ENCODE data around the gene PRKCA. TPM values are rescaled to one million over a fixed set of nuclear protein-coding genes. Genes with fewer than 3 reads are reported as not detected.

PRKCA gene
- total and polyA plus RNA-seq, 9 donors: 9.1 to 67.6 (median 37.2) TPM

DNA sequence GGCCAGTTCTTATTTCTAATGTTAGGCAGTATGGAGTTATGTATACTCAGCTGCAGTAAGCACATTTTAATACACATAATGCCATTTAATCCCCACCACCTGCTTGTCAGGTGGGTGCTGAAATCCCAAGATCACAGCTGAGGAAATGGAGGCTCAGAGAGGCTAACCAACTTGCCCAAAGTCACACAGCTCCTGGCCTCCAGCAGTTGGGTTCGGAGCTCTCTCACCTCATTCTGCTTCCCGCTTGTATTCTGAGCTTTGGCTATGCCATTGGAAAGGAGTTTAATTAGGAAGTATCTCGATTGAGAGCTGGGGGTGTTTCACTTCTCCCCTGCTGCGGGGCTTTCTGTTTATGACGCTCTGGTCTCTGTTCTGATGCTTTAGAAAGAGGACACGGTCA is 459.9 kb downstream of the PRKCA start:
- intact Hi-C loops (cut with DNase I): no loop called here
- no peak for TF ChIP-seq POLR2A (IDR thresholded peaks at IDR 0.05)
- no peak for TF ChIP-seq CTCF (IDR thresholded peaks at IDR 0.05)
- TF ChIP-seq EP300 (IDR thresholded peaks at IDR 0.05): no peak
- H3K4me3 ChIP-seq: no peak overlapping the region
- H3K27me3 ChIP-seq: no peaks in the 10 kb centered on the region
- no peak for DNase-seq
- H3K4me1 ChIP-seq (ENCODE audit: insufficient read depth): no peaks in the 10 kb centered on the region
- WGBS, 3 donors: 91 to 96% (median 95%) methylated on average over 6 of the region's 6 CpGs
- H3K27ac ChIP-seq: no peak overlapping the region
- H3K9me3 ChIP-seq: no peaks in the 10 kb centered on the region
- no peaks in the 10 kb centered on the region for H3K36me3 ChIP-seq

DNA sequence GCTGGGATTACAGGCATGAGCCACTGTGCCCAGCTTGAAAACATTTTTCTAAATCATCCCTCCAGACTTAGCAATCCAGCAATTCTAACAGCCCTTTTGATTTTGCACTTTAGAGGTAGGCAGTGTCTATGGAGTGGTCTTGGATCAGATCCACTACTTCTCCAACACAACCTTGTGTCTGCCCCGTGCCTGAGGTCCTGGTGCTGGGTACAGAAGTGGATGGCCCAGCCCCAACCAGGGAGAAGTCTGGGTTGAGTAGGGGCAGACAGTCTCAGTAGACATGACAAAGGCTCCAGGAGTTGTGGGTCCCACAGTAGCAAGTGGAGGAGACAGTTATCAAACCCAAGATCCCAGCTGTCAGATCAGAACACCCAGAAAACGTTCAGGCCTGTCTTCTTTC is 460.6 kb downstream of the PRKCA start:
- H3K27ac ChIP-seq: no peak overlapping the region
- intact Hi-C loops (cut with DNase I): no loop called here
- no peak overlapping the region for H3K4me3 ChIP-seq
- no peaks in the 10 kb centered on the region for H3K4me1 ChIP-seq (ENCODE audit: insufficient read depth)
- WGBS, 3 donors: 63 to 73% (median 65%) methylated on average over 2 of the region's 2 CpGs
- no peaks in the 10 kb centered on the region for H3K27me3 ChIP-seq
- no peak for DNase-seq
- H3K9me3 ChIP-seq: no peaks in the 10 kb centered on the region
- no peaks in the 10 kb centered on the region for H3K36me3 ChIP-seq
- no peak for TF ChIP-seq POLR2A (IDR thresholded peaks at IDR 0.05)
- TF ChIP-seq CTCF (IDR thresholded peaks at IDR 0.05): no peak
- TF ChIP-seq EP300 (IDR thresholded peaks at IDR 0.05): no peak

- Histone ChIP-seq H3K27me3 (no peaks in the 10 kb centered on the region), H3K4me1 (ENCODE audit: insufficient read depth) (no peaks in the 10 kb centered on the region), H3K36me3 (no peaks in the 10 kb centered on the region), H3K4me3 (no peak overlapping the region), H3K27ac (no peak overlapping the region), H3K9me3 (no peaks in the 10 kb centered on the region)
- intact Hi-C loops (cut with DNase I): no loop called here
- no peak for DNase-seq
- TF ChIP-seq CTCF (IDR thresholded peaks at IDR 0.05) (no peak), EP300 (IDR thresholded peaks at IDR 0.05) (no peak), POLR2A (IDR thresholded peaks at IDR 0.05) (no peak)
- 92 to 97% (median 96%) methylated on average over 2 of the region's 2 CpGs for WGBS, 3 donors
Observed at GRCh38 chr17:66764506-66764905, 462.1 kb downstream of the PRKCA start.

DNA sequence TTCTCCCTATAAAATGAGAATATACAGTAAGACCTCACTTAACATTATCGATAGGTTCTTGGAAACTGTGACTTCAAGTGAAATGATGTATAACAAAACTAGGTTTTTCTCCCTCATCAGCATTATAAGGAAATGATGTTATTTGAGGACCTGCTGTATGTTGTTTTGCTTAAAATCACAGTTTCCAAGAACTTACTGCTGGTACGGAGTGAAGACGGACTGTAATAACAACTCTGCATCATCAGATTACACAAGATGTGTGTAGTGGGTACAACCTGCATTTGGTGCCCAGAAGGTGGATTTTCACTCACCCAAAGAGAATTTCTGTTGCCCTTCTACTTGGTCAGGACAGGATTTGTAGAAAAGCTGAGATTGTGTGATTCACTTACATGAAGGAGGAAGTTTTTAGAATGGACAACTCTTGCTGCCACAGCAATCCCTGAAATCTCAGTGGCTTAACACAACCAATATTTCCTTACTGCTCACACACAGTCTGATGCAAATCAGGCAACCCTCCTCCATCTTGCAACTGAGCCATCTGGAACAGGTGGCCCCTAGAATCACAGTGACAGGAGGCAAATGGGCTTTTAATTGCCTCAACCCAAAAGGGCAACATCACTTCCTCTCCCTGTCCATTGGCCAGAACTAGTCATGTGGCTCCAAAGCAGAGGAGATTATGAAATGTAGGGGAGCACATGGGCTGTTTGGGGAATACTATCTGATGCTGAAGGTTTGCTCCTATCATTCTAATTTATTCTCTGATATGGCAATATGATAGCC is 464.9 kb downstream of the PRKCA start:
- TF ChIP-seq POLR2A (IDR thresholded peaks at IDR 0.05): no peak
- no peak for TF ChIP-seq EP300 (IDR thresholded peaks at IDR 0.05)
- no peak for TF ChIP-seq CTCF (IDR thresholded peaks at IDR 0.05)
- intact Hi-C loops (cut with DNase I): no loop called here
- Histone ChIP-seq H3K4me1 (ENCODE audit: insufficient read depth) (no peaks in the 10 kb centered on the region), H3K36me3 (no peaks in the 10 kb centered on the region), H3K4me3 (no peak overlapping the region), H3K27me3 (no peaks in the 10 kb centered on the region), H3K9me3 (no peaks in the 10 kb centered on the region), H3K27ac (no peak overlapping the region)
- WGBS, 3 donors: 96 to 97% (median 96%) methylated on average over 3 of the region's 3 CpGs
- no peak for DNase-seq

All from ovary (tissue), 9 donors.